Keratinocyte (primary cell): ENCODE data around the gene PDXDC1. TPM values are rescaled to one million over a fixed set of nuclear protein-coding genes. Genes with fewer than 3 reads are reported as not detected.
"Not testable (repeated sequence)": the region's sequence is repeated elsewhere in the genome, so short reads cannot be mapped to it uniquely, and the experiment has no call there.

Experiments
- DNase-seq: peaks from one replicate; pipeline ENCODE4 v3.0.0-alpha.2; 2011; ENCODE audit warnings: low read depth, missing footprints, low spot score
- FAIRE-seq: peaks from 2 replicates; lab custom pipeline; 2011; peaks lifted over from hg19 to GRCh38; lab: Jason Lieb, UNC
- H2AFZ ChIP-seq: 2 replicates; pipeline ENCODE4 v1.6.0; 2012; ENCODE audit warnings: low read length, control low read depth, inconsistent platforms; ENCODE audit not compliant: control insufficient read depth
- H3K27ac ChIP-seq: 2 replicates; pipeline ENCODE4 v1.5.1; 2011; ENCODE audit warnings: low read length; ENCODE audit not compliant: control insufficient read depth, insufficient read depth
- H3K27me3 ChIP-seq: 3 replicates; pipeline ENCODE4 v1.6.0; 2011; ENCODE audit warnings: low read length; ENCODE audit not compliant: control insufficient read depth, insufficient read depth; ENCODE audit errors: extremely low read depth
- H3K36me3 ChIP-seq, 2 experiments: 2 replicates in 1 of 2; 3 replicates in 1 of 2; pipeline ENCODE4 v1.5.1; 2011; ENCODE audit warnings: low read length in 2 of 2, mild to moderate bottlenecking in 1 of 2; ENCODE audit not compliant: control insufficient read depth in 2 of 2, insufficient read depth in 2 of 2; ENCODE audit errors: extremely low read depth in 1 of 2
- H3K4me1 ChIP-seq: 3 replicates; pipeline ENCODE4 v1.5.1; 2011; ENCODE audit warnings: low read length; ENCODE audit not compliant: control insufficient read depth, insufficient read depth; ENCODE audit errors: extremely low read depth
- H3K4me2 ChIP-seq: 3 replicates; pipeline ENCODE4 v1.6.0; 2011; ENCODE audit warnings: low read depth, low read length; ENCODE audit not compliant: control insufficient read depth, insufficient read depth; ENCODE audit errors: extremely low read depth
- H3K4me3 ChIP-seq, 3 experiments: fragments of 200-600 bp in 1 of 3; sonication (generic) in 1 of 3; 2 replicates in 2 of 3; 3 replicates in 1 of 3; pipeline ENCODE4 v1.5.1; 2011 to 2016; ENCODE audit warnings: low read length in 3 of 3, mild to moderate bottlenecking in 3 of 3, control low read depth in 2 of 3, inconsistent platforms in 1 of 3, low read depth in 1 of 3, mixed read lengths in 1 of 3, mixed run types in 1 of 3, moderate library complexity in 1 of 3; ENCODE audit not compliant: control insufficient read depth in 2 of 3, insufficient read depth in 2 of 3; ENCODE audit errors: extremely low read depth in 1 of 3
- H3K79me2 ChIP-seq: 2 replicates; pipeline ENCODE4 v1.6.0; 2012; ENCODE audit warnings: low read length; ENCODE audit not compliant: control insufficient read depth, insufficient read depth
- H3K9ac ChIP-seq: 3 replicates; pipeline ENCODE4 v1.6.0; 2011; ENCODE audit warnings: low read length; ENCODE audit not compliant: control insufficient read depth, insufficient read depth; ENCODE audit errors: extremely low read depth
- H3K9me1 ChIP-seq: 3 replicates; pipeline ENCODE4 v1.6.0; 2011; ENCODE audit warnings: low read length; ENCODE audit not compliant: control insufficient read depth, insufficient read depth; ENCODE audit errors: extremely low read depth
- H3K9me3 ChIP-seq: 2 replicates; pipeline ENCODE4 v1.5.1; 2012; ENCODE audit warnings: low read depth, low read length; ENCODE audit not compliant: control insufficient read depth
- H4K20me1 ChIP-seq: 3 replicates; pipeline ENCODE4 v1.6.0; 2011; ENCODE audit warnings: low read length; ENCODE audit not compliant: control insufficient read depth, insufficient read depth; ENCODE audit errors: extremely low read depth
- dilution Hi-C: fragments of 300-500 bp; cut with MboI; formaldehyde crosslinking; loops from one replicate; pipeline ENCODE4 v1.7.0; 2020; ENCODE audit warnings: low sequenced_read_pairs; ENCODE audit not compliant: extremely low pct_ligation_motif_present
- polyA plus RNA-seq, 5 experiments: library from polyadenylated mRNA; depleted of rRNA in 3 of 5; stranded (reverse) in 3 of 5; stranded (forward) in 1 of 5; unstranded in 1 of 5; fragments of >200 nt; gene quantifications; 1 replicate in 1 of 5; 2 replicates in 3 of 5; 3 replicates in 1 of 5; pipeline versions ENCODE4 v1.2.1 to v1.2.3, GENCODE V29; 2011 to 2012; ENCODE audit warnings: missing spikeins in 2 of 5, low read depth in 1 of 5, low replicate concordance in 1 of 5

PDXDC1 gene
- polyA plus RNA-seq, 1 donor (not counting 4 experiments of a cell fraction or from before 2014, with no cell fraction given) = 70.7 TPM

- Histone ChIP-seq H3K79me2 (peaks cover 36% of the 10 kb centered on the region), H3K4me1 (peaks cover 13% of the 10 kb centered on the region), H3K9ac (peak overlapping the region; percentile 88), H3K27ac (peak overlapping the region; percentile 80), H3K4me3 (peak overlapping the region; percentile 83 to 96 (median 86)), H2AFZ (peak overlapping the region; percentile 86), H3K4me2 (peak overlapping the region; percentile 81)
- H3K27me3 ChIP-seq, H4K20me1 ChIP-seq, H3K9me1 ChIP-seq, H3K9me3 ChIP-seq, dilution Hi-C loops, H3K36me3 ChIP-seq: not testable (repeated sequence)
- DNase-seq (peak; percentile 15), FAIRE-seq (peak; percentile 9)
Measured at GRCh38 chr16:14974331-14974655, 533 bp upstream of the PDXDC1 start.

DNA sequence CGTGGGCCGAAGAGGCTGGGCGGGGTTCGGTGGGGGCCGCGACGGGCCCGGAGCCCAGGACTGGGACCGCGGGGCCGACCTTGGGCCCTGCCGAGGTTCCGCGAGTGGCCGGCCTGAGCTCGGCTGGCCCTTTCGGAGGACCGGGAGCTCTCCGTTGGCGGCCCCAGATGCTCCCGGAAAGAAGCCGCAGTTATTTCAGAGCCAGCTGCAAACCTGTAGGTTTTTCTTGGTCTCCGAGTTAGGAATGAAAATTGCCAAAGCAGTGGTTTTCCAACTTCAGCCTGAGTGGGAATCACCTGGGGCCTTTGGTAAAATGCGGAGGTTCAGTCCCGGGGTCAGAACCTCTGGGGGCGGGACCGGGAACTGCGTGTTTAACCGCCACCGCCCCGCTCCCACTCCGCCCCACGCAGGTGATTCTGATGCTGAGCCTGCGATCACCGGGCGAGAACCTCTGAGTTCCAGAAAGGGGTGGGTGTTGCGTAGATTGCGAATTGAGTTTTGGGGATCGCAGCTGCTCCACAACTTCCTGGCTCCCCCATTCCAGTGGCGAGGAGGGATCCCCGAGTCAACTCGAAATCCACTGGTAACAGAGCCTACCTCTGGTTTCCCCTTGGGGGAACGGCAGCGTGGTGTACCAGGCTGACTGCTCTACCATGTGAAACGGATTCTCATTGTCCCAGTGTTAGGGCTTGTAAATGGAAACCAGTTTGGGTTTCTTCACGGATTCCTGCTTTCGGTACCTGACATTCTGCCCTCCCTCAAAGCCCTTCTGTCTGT is 780 bp downstream of the PDXDC1 start:
- DNase-seq, H3K4me1 ChIP-seq, FAIRE-seq, H3K27me3 ChIP-seq, H3K36me3 ChIP-seq, H4K20me1 ChIP-seq, H3K9me1 ChIP-seq, H3K9me3 ChIP-seq, dilution Hi-C loops: not testable (repeated sequence)
- Histone ChIP-seq H3K9ac (peak overlapping the region; percentile 88), H3K27ac (peak overlapping the region; percentile 80), H3K79me2 (peaks cover 49% of the 10 kb centered on the region), H3K4me3 (peak overlapping the region; percentile 80 to 96 (median 86)), H2AFZ (peak overlapping the region; percentile 88), H3K4me2 (peak overlapping the region; percentile 96)

DNA sequence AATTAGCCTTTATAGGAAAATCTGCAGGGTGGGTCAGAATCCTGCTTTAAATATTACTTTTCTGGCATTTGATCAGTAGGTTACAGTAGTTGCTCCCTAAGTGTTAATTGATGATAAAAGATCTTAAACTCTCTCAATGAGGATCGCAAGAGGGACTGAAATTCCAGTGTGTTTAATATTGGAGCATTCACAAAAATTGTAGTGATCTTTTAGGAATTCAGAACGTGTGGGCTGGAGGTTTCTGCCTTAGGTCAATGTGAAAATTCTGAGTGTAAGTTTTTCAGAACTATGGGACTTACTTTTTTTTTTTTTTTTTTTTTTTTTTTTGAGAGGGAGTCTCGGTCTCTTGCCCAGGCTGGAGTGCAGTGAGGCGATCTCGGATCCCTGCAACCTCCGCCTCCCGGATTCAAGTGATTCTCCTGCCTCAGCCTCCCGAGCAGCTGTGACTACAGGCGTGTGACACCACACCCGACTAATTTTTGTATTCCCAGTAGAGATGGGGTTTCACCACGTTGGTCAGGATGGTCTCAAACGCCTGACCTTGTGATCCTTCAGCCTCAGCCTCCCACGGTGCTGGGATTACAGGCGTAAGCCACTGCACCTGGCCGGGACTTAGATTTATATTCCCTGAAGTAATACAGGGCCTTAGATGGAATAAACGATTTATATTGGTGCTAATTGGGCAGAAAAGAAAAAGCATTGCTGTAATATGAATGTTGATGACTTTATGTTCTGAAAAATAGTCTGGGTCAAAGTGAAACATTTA is 2.3 kb downstream of the PDXDC1 start:
- H3K27me3 ChIP-seq, H3K27ac ChIP-seq, DNase-seq, H2AFZ ChIP-seq, H3K9ac ChIP-seq, H4K20me1 ChIP-seq, FAIRE-seq, dilution Hi-C loops, H3K9me1 ChIP-seq, H3K9me3 ChIP-seq, H3K4me1 ChIP-seq, H3K4me3 ChIP-seq, H3K4me2 ChIP-seq, H3K36me3 ChIP-seq: not testable (repeated sequence)
- peaks cover 61% of the 10 kb centered on the region for H3K79me2 ChIP-seq

DNA sequence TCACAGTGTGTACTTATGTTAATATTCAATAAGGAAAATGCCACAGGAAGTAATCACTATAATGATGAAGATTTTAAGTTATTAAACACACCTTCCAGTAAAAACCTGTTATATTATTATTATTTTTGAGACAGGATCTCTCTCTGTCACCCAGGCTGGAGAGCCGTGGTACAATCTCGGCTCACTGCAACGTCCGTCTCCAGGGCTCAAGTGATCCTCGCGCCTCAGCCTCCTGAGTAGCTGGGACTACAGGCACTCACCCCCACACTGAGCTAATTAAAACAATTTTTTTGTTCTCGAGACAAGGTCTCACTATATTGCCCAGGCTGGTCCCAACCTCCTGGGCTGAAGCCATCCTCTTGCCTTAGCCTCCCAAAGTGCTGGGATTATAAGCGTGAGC is 3.5 kb downstream of the PDXDC1 start:
- H3K27ac ChIP-seq, DNase-seq, FAIRE-seq, H2AFZ ChIP-seq, H4K20me1 ChIP-seq, H3K9me1 ChIP-seq, H3K9me3 ChIP-seq, dilution Hi-C loops, H3K9ac ChIP-seq, H3K4me2 ChIP-seq, H3K27me3 ChIP-seq, H3K4me3 ChIP-seq, H3K36me3 ChIP-seq, H3K4me1 ChIP-seq: not testable (repeated sequence)
- H3K79me2 ChIP-seq = peaks cover 69% of the 10 kb centered on the region

DNA sequence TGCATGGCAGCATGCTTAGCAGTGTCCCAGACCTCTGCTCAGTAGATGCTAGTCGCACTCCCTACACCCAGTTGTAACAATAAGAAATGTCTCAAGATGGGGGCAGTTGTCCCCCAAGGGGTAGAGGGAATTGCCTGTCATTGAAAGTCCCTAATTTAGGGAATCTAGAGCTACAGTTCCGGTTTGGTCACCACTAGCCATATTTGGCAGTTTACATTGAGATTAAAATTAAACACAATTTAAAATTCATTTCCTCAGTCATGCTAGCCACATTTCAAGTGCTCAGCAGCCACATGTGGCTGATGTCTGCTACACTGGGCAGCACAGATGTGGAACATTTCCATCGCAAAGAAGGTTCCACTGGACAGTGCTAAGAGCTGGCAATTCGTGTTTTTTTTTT is 4.1 kb downstream of the PDXDC1 start:
- DNase-seq, H3K27ac ChIP-seq, H3K4me3 ChIP-seq, dilution Hi-C loops, FAIRE-seq, H3K36me3 ChIP-seq, H2AFZ ChIP-seq, H3K27me3 ChIP-seq, H4K20me1 ChIP-seq, H3K9me3 ChIP-seq, H3K4me1 ChIP-seq, H3K4me2 ChIP-seq, H3K9me1 ChIP-seq, H3K9ac ChIP-seq: not testable (repeated sequence)
- H3K79me2 ChIP-seq = peaks cover 74% of the 10 kb centered on the region
